Urinary bladder (tissue), 4 donors: ENCODE results near the gene HTRA3. TPM values are rescaled to one million over a fixed set of nuclear protein-coding genes. Genes with fewer than 3 reads are reported as not detected.
"Not testable (repeated sequence)": the region's sequence is repeated elsewhere in the genome, so short reads cannot be mapped to it uniquely, and the experiment has no call there.

Experiments
- DNase-seq: peaks from one replicate; pipeline ENCODE4 v3.0.0-alpha.2; 2015; ENCODE audit errors: extremely low spot score
- H3K27ac ChIP-seq: one replicate; pipeline ENCODE4 v1.5.1; 2013; ENCODE audit warnings: low read depth, mild to moderate bottlenecking, moderate library complexity
- H3K36me3 ChIP-seq: one replicate; pipeline ENCODE4 v1.6.1; 2013; ENCODE audit warnings: mild to moderate bottlenecking, moderate library complexity; ENCODE audit not compliant: insufficient read depth
- H3K4me1 ChIP-seq: one replicate; pipeline ENCODE4 v1.6.1; 2013; ENCODE audit warnings: mild to moderate bottlenecking, moderate library complexity; ENCODE audit not compliant: insufficient read depth
- H3K4me3 ChIP-seq: one replicate; pipeline ENCODE4 v1.5.1; 2013; ENCODE audit warnings: low read depth, low read length
- WGBS: extraction: QIAGEN DNeasy Blood & Tissue Kit; methylation state at CpG from one replicate; pipeline ENCODE4 v1.1.7; 2013; 5-methylcytosine and 5-hydroxymethylcytosine counted together
- polyA plus RNA-seq: library from polyadenylated mRNA; stranded (reverse); fragments of 200-250 nt; gene quantifications from one replicate; pipeline ENCODE4 v1.2.3, GENCODE V29; 2013
- total RNA-seq: library from RNA; depleted of rRNA; stranded (reverse); fragments of >200 nt; gene quantifications from one replicate; pipeline ENCODE4 v1.2.3, GENCODE V29; 2014
- donor health status: healthy with polysubstance abuse.
- donor health status: healthy.

HTRA3 gene
- total and polyA plus RNA-seq, 2 donors = 37.0 to 49.2 TPM

GRCh38 chr4:8332038-8332857 lies 62.7 kb downstream of the HTRA3 start:
- no peak for DNase-seq
- 96% methylated on average over 12 of the region's 12 CpGs for WGBS
- Histone ChIP-seq H3K4me3 (no peak overlapping the region), H3K4me1 (no peaks in the 10 kb centered on the region), H3K27ac (no peak overlapping the region), H3K36me3 (no peaks in the 10 kb centered on the region)

- H3K4me1 ChIP-seq = no peaks in the 10 kb centered on the region
- no peak overlapping the region for H3K4me3 ChIP-seq
- no peak overlapping the region for H3K27ac ChIP-seq
- H3K36me3 ChIP-seq = no peaks in the 10 kb centered on the region
- DNase-seq = no peak
- 86% methylated on average over 8 of the region's 8 CpGs for WGBS
Observed at GRCh38 chr4:8332891-8333331, 63.4 kb downstream of the HTRA3 start.

GRCh38 chr4:8333726-8334460 lies 64.3 kb downstream of the HTRA3 start:
- H3K36me3 ChIP-seq = no peaks in the 10 kb centered on the region
- H3K4me1 ChIP-seq = no peaks in the 10 kb centered on the region
- H3K27ac ChIP-seq = no peak overlapping the region
- no peak overlapping the region for H3K4me3 ChIP-seq
- DNase-seq = no peak
- 90% methylated on average over 14 of the region's 14 CpGs for WGBS

- no peaks in the 10 kb centered on the region for H3K36me3 ChIP-seq
- H3K4me3 ChIP-seq = no peak overlapping the region
- H3K27ac ChIP-seq = no peak overlapping the region
- 93% methylated on average over 13 of the region's 13 CpGs for WGBS
- H3K4me1 ChIP-seq = no peaks in the 10 kb centered on the region
- DNase-seq = no peak
Observed at GRCh38 chr4:8334786-8335460, 65.4 kb downstream of the HTRA3 start.

GRCh38 chr4:8335848-8336247 lies 66.3 kb downstream of the HTRA3 start:
- Histone ChIP-seq H3K4me1 (no peaks in the 10 kb centered on the region), H3K4me3 (no peak overlapping the region), H3K27ac (no peak overlapping the region), H3K36me3 (no peaks in the 10 kb centered on the region)
- 96% methylated on average over 2 of the region's 2 CpGs for WGBS
- DNase-seq = no peak

GRCh38 chr4:8336412-8337075 lies 67.0 kb downstream of the HTRA3 start:
- 85% methylated on average over 7 of the region's 7 CpGs for WGBS
- no peak for DNase-seq
- Histone ChIP-seq H3K4me1 (no peaks in the 10 kb centered on the region), H3K4me3 (no peak overlapping the region), H3K36me3 (no peaks in the 10 kb centered on the region), H3K27ac (no peak overlapping the region)

- WGBS = 74% methylated on average over 4 of the region's 4 CpGs
Observed at GRCh38 chr4:8338351-8338961, 68.9 kb downstream of the HTRA3 start.

GRCh38 chr4:8340781-8341241 lies 71.3 kb downstream of the HTRA3 start:
- Histone ChIP-seq H3K27ac (no peak overlapping the region), H3K4me1 (no peaks in the 10 kb centered on the region), H3K36me3 (no peaks in the 10 kb centered on the region), H3K4me3 (no peak overlapping the region)
- peak; percentile 56 for DNase-seq
- 42% methylated on average over 8 of the region's 8 CpGs for WGBS

More at GRCh38 chr4:8338351-8338961, 68.9 kb downstream of the HTRA3 start:
- Histone ChIP-seq H3K36me3 (no peaks in the 10 kb centered on the region), H3K27ac (no peak overlapping the region), H3K4me1 (no peaks in the 10 kb centered on the region), H3K4me3 (no peak overlapping the region)
- no peak for DNase-seq

GRCh38 chr4:8341281-8341680 lies 71.7 kb downstream of the HTRA3 start:
- H3K4me1 ChIP-seq, H3K27ac ChIP-seq, DNase-seq, H3K36me3 ChIP-seq, H3K4me3 ChIP-seq: not testable (repeated sequence)
- whole genome bisulfite sequencing = 77% methylated on average over 7 of the region's 7 CpGs

- no peak overlapping the region for H3K4me3 ChIP-seq
- 69% methylated on average over 10 of the region's 10 CpGs for WGBS
- no peaks in the 10 kb centered on the region for H3K4me1 ChIP-seq
- no peaks in the 10 kb centered on the region for H3K36me3 ChIP-seq
- no peak overlapping the region for H3K27ac ChIP-seq
- DNase-seq = no peak
Observed at GRCh38 chr4:8341691-8342090, 72.1 kb downstream of the HTRA3 start.

- 85% methylated on average over 16 of the region's 16 CpGs for WGBS
- DNase-seq = no peak
- no peak overlapping the region for H3K27ac ChIP-seq
Observed at GRCh38 chr4:8342651-8343261, 73.2 kb downstream of the HTRA3 start.

GRCh38 chr4:8343262-8343966 lies 73.9 kb downstream of the HTRA3 start:
- no peaks in the 10 kb centered on the region for H3K36me3 ChIP-seq
- H3K27ac ChIP-seq = no peak overlapping the region
- DNase-seq = no peak
- 48% methylated on average over 28 of the region's 28 CpGs for WGBS
- H3K4me1 ChIP-seq = no peaks in the 10 kb centered on the region
- H3K4me3 ChIP-seq = no peak overlapping the region

More at GRCh38 chr4:8342651-8343261, 73.2 kb downstream of the HTRA3 start:
- Histone ChIP-seq H3K4me1 (no peaks in the 10 kb centered on the region), H3K36me3 (no peaks in the 10 kb centered on the region), H3K4me3 (no peak overlapping the region)
